SU-DHL-6 (cell line): ENCODE measurements around the gene PCDHB6.
"Not testable (repeated sequence)": the region's sequence is repeated elsewhere in the genome, so short reads cannot be mapped to it uniquely, and the experiment has no call there.

Experiments
- H2AFZ ChIP-seq: fragments of 200-600 bp; sonication (generic); 2 replicates; pipeline ENCODE4 v1.6.1; 2014; ENCODE audit warnings: low read depth, mild to moderate bottlenecking, moderate library complexity, mixed read lengths, antibody characterized with exemption, low read length; ENCODE audit not compliant: severe bottlenecking
- H3F3A ChIP-seq: fragments of 200-600 bp; shearing (Covaris generic); 2 replicates; pipeline ENCODE4 v1.6.0; 2016; ENCODE audit warnings: antibody characterized with exemption, mild to moderate bottlenecking; ENCODE audit not compliant: insufficient read depth
- H3K27ac ChIP-seq: fragments of 200-600 bp; sonication (generic); 2 replicates; pipeline ENCODE4 v1.5.1; 2016; ENCODE audit warnings: low read depth, mild to moderate bottlenecking, low read length, moderate library complexity, mixed read lengths
- H3K27me3 ChIP-seq: fragments of 200-600 bp; sonication (generic), shearing (Covaris generic); 2 replicates; pipeline ENCODE4 v1.6.0; 2014; ENCODE audit warnings: mild to moderate bottlenecking, low read length
- H3K36me3 ChIP-seq: fragments of 200-600 bp; sonication (generic); 2 replicates; pipeline ENCODE4 v1.6.1; 2014; ENCODE audit warnings: mild to moderate bottlenecking, low read length, mixed read lengths
- H3K4me2 ChIP-seq: fragments of 300-600, 200-600 bp; shearing (Covaris generic), sonication (generic); 2 replicates; pipeline ENCODE4 v1.6.0; 2014; ENCODE audit warnings: low read length, low read depth, mild to moderate bottlenecking; ENCODE audit not compliant: poor library complexity, severe bottlenecking
- H3K4me3 ChIP-seq: fragments of 200-600 bp; sonication (generic); 2 replicates; pipeline ENCODE4 v1.5.1; 2014; ENCODE audit warnings: antibody characterized with exemption, low read length, mild to moderate bottlenecking, mixed read lengths; ENCODE audit not compliant: insufficient read depth, poor library complexity, severe bottlenecking
- H3K79me2 ChIP-seq: fragments of 200-600 bp; sonication (generic); 2 replicates; pipeline ENCODE4 v1.6.1; 2014; ENCODE audit warnings: mild to moderate bottlenecking, low read length, moderate library complexity; ENCODE audit not compliant: insufficient read depth
- H3K9ac ChIP-seq: fragments of 200-600 bp; sonication (generic); 2 replicates; pipeline ENCODE4 v1.7.0; 2014; ENCODE audit warnings: mild to moderate bottlenecking, low read length
- H3K9me2 ChIP-seq: fragments of 200-600 bp; sonication (generic); replicated peaks from 2 replicates; pipeline ENCODE4 v1.6.1; 2014; ENCODE audit warnings: low read length; ENCODE audit not compliant: insufficient read depth
- H3K9me3 ChIP-seq: fragments of 200-600 bp; sonication (generic); 2 replicates; pipeline ENCODE4 v1.6.1; 2014; ENCODE audit warnings: low read length, mixed read lengths; ENCODE audit not compliant: insufficient read depth
- H4K20me1 ChIP-seq: fragments of 200-600 bp; sonication (generic); 2 replicates; pipeline ENCODE4 v1.6.1; 2014; ENCODE audit warnings: low read depth, mild to moderate bottlenecking, antibody characterized with exemption, low read length, moderate library complexity, mixed read lengths
- CTCF ChIP-seq: fragments of 200-600 bp; sonication (generic); IDR thresholded peaks from one replicate; pipeline ENCODE4 v1.5.1; 2017; ENCODE audit warnings: antibody characterized with exemption, mild to moderate bottlenecking, low read length, moderate library complexity; ENCODE audit not compliant: insufficient read depth, poor library complexity, severe bottlenecking
- EZH2phosphoT487 ChIP-seq: fragments of 200-600 bp; sonication (generic), shearing (Covaris generic); conservative IDR thresholded peaks from 2 replicates; pipeline ENCODE4 v1.6.1; 2018; ENCODE audit warnings: mild to moderate bottlenecking, antibody characterized with exemption, low read length, moderate library complexity, mixed read lengths

The PCDHB6 gene

GRCh38 chr5:141199359-141200235 is 49.7 kb downstream of the PCDHB6 start, which contains the start of gene PCDHB11:
PCDHB11 (plus strand) TSS chr5:141199627; CDS start chr5:141199775, 148 bp downstream.
- Histone ChIP-seq H3K9me2 (no peaks in the 10 kb centered on the region), H3K9ac (no peak within 1 kb of the TSS), H3F3A (no peaks in the 10 kb centered on the region), H2AFZ (no peak within 1 kb of the TSS), H3K9me3 (peaks cover 19% of the 10 kb centered on the region), H3K79me2 (no peaks in the 10 kb centered on the region), H3K27me3 (0 out of 2 replicates have a peak, but pooled peaks cover 3% of the 10 kb centered on the region), H4K20me1 (no peaks in the 10 kb centered on the region), H3K4me2 (no peak within 1 kb of the TSS), H3K27ac (no peak within 1 kb of the TSS), H3K4me3 (no peak within 1 kb of the TSS), H3K36me3 (no peaks in the 10 kb centered on the region)
- TF ChIP-seq CTCF, result no peak
- no peak for TF ChIP-seq EZH2phosphoT487

GRCh38 chr5:141201126-141201525 is 51.3 kb downstream of the PCDHB6 start:
- H3F3A ChIP-seq, H3K4me3 ChIP-seq, H3K36me3 ChIP-seq, H4K20me1 ChIP-seq, H3K4me2 ChIP-seq, H3K79me2 ChIP-seq, H3K27me3 ChIP-seq, H3K9ac ChIP-seq, H3K9me2 ChIP-seq, H3K27ac ChIP-seq, H2AFZ ChIP-seq: not testable (repeated sequence)
- peaks cover 15% of the 10 kb centered on the region for H3K9me3 ChIP-seq

- not testable (repeated sequence) for H3K27ac ChIP-seq, H3K4me3 ChIP-seq, H3K4me2 ChIP-seq, H3F3A ChIP-seq, H3K9ac ChIP-seq, H3K9me2 ChIP-seq, H3K9me3 ChIP-seq, H2AFZ ChIP-seq, H3K27me3 ChIP-seq, H4K20me1 ChIP-seq, H3K79me2 ChIP-seq, H3K36me3 ChIP-seq
Measured at GRCh38 chr5:141201646-141202045, 51.8 kb downstream of the PCDHB6 start.
